HG02588 (cell line): ENCODE results near the gene MSI2.

Experiments
- ATAC-seq: cut with Tn5 transposase; IDR thresholded peaks from one replicate; pipeline ENCODE4 v1.9.1; 2021; ENCODE audit warnings: mild to moderate bottlenecking, moderate library complexity; ENCODE audit not compliant: unreplicated experiment

Gene MSI2

DNA sequence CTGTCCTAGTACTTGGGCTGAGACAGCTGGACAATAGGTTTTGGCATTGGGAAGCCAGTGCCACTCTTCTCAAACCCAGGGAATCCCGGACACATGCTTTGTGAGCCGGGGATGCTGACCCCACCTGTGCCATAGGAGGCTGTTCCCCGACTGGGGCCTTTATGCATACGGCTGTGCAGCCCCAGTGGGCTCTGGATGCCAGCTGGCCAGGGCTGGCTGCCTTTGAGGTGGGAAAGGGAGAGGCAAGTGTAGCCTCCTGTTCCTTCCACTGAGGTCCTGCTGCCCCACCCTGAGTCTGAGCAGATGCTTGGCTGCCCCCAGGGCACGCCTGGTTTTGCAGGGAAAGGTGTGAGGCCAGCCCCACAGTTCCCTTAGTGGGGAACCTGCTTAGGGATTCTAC, 383.1 kb downstream of the MSI2 start:
- ATAC-seq = no peak

DNA sequence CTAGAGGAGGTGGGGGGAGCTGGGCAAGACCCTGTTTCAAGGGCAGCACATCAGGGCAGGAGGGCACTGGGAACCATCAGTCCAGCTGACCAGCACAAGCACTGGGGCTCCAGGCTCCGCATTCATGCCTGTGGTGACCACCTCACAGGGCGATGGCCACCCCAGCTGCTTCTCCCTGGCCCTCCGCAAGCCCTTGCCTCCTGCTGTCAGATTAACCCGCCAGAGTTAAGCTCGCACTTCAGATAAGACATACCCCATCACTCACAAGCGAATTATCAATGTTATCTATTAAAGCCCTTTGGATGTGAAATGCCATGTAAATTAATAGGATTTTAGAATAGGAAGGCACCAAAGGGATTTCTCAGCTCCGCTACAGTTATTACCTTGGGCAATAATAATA, 383.8 kb downstream of the MSI2 start:
- ATAC-seq = no peak

DNA sequence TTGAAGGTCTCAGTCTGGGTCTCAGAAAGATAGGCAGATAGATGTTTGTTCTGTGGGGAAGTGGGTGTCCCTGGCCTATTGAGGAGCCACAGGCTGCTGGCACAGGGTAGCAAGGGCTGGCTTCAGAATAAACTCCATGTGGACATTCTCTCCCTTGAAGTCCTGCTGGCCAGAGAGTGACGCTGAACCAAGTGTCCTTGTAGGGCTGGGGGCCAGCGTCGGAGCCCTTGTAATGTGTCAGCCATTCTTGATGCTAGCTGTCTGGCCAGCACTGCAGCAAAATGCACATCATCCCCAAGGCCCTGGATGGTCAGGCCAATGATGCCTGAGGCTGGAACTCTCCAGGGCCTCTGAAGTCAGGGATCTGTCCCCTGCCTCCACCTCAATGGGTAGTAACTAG, 385.4 kb downstream of the MSI2 start:
- ATAC-seq = no peak

DNA sequence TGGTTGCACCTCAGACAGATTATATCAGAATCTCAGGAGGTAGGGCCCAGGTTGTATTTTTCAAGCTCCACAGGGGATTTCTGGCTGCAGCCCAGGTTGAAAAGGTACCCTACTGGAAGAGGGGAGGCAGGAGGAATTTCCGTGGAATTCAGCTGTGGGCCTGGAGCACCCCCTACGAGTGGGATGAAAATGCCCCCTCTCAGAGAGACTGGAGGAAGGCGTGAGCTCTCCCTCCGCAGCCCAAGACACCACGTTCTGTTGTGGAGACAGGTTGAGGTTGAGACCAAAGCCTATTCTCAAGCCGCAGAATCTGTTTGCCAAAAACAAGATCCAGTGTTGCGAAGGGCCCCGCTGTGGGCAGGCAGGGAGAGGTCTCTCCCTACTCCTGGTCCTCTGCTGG, 386.7 kb downstream of the MSI2 start:
- no peak for ATAC-seq

DNA sequence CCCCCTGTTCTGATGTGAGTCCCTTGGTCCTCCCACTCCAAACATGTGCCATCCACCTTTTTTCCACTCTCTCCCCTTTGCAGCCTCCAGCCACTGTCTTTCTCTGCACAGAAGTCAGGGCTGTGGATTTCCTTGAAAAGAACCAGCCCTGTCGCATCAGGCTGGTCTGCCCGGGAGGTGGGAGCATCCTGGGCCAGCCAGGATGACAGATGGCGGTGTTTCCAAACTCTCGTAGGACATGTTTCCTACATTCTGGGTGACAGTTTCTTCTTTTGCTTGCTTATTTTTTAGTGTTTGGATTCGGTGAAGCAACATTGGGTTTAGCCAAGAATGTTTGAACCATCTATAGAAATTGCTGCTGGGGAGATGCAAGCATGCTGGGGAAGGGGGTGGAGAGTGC, 388.0 kb downstream of the MSI2 start:
- ATAC-seq = no peak

DNA sequence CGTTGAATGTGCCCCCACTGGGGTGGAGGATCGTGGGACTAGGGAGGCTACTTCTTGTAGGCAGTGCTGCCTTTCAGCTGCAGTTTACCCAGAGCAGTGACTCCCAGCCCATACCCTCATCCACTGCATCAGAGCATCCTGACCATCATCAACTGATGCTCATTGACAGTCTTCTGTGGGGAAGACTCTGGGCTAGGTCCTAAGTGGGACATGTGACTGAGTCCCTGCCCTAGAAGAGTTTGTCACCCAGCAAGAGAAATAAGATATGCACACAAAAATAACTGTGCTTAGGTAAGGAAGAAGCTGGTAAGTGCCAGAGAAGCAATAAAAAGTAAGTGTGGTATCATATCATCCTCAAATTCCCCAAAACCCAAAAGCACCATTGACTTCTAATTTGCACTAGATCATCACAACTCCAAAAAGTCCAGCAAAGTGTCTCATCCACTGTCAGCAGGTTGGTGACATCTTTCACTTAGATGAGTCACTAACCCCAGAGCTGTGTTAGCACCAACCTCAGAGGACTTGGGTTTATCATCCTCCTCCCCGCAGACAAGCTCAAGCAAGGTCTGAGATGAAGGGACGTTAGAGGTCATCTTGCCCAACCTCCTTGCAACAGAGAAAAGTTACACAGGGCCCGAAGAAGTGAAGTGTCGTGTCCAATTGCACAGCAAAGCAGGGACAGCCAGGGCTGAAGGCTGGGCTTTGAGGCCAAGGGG, 389.8 kb downstream of the MSI2 start:
- no peak for ATAC-seq

DNA sequence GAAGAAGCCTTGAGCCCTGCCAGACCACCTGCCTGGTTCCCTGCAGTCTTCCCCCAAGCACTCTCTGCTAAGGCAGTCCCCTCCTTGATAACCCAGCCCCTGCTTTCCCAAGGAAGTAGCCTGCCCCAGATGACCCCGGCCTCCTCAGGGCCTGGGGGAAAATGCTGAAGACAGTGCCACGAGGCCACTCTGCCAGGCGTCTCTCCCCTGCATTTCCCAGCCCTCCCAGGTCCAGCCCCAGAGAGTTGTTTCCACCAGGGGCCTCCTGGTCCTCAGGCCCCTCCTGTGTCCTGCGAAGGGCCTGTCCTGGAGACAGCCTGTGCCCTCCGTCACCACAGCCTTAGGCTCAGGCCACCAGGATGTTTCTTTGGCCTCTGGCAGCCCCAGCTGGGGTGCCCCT, 392.4 kb downstream of the MSI2 start:
- ATAC-seq = no peak

DNA sequence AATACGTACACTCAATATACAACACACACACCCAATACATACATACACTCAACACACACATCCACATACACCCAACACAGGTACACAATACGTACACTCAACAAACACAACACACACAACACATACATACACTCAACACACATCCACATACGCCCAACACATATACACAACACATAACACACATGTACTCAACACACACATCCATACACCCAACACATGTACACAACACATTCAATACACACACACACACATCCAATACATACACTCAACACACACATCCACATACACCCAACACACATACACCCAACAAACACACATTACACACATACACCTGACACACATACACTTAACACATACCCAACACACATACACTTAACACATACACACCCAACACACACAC, 392.9 kb downstream of the MSI2 start:
- no peak for ATAC-seq

DNA sequence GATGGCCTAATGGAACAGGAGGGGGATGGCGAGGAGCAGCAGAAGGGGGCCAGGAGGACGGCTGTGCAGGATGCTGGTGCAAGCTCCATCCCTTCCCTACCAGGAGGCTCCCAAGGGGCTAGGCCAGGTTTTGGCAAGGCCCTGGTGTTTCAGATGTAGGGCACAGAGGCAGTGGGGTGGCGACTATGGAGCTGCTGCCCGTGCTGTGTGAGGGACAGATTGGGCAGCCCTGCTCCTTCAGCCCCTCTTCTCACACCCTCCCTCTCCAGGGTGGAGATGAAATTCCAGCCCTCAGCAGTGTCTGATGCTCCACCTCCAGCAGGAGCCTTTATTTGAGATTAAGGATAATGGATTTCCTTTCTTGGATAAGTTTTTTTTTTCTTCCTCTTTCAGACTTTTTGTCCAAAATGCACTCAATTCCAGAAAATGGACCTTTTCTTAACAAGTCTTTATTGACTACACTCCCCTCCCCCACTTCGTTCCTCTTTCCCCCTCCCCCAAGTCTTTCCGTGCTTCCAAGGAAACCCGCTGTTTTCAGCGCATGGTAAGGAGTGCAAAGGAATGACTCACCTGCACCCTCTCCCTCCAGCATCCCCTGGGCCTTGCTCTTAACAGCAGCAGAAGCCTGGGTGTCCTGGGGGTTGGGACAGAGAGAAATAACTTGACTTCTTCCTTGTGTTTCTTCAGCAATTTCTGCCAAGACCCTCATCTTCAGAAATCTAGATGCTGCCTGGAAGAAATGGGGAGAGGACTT, 393.6 kb downstream of the MSI2 start:
- no peak for ATAC-seq

DNA sequence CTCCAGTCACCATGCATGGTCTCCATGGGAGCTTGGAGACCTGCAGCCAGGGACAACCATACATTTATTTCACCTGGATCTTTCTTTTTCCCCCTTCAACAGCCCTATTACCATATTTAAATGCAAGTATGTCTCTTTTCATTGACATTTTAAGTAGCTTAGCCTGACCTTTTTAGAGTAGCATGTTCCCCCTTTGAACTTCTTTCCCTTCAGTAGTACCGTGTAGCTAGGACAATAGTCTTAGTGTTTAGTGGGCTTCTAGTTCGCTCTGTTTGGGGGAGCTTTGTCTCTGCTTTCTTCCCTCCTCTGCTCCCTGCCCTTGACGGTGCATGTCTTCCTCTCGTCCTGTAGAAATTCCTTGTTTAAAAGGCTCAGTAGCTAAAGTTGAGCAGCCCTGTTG, 394.2 kb downstream of the MSI2 start:
- ATAC-seq = no peak

DNA sequence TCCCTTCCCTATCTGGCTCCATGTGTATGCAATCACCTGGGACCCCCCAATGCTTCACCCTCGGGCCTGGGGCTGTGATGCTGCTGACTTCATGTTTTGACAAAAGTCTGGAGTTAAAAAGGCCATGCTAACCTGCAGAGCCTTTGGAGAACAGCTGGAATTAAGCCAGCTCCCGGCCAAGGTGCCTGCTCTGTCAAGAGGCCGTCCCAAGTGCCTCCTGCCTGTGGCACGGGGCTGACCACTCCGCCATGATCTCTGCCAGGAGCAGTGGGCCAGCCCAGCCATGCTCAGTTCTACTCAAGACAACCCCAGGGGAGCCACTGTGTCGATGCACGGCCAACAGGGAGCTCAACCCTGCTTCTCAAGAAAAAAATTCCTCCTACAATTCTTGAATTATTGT, 395.1 kb downstream of the MSI2 start:
- ATAC-seq = no peak

DNA sequence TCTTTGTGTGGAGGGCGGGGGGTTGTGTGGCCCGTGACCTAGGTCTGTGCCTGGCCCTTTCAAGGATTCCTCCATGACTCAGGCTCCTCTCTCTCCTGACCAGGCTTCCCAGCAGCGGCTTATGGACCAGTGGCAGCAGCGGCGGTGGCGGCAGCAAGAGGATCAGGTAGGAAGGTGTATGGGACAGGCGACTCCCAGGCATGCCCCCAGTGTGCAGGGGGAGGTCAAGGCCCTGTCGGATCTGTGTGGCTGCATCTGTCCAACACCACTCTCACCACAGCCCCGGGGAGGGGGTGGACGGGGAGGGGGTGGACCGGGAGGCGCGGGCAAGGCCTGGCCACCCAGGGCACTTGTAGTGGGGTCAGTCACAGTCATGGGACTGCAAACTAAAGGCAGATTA, 395.7 kb downstream of the MSI2 start:
- no peak for ATAC-seq

DNA sequence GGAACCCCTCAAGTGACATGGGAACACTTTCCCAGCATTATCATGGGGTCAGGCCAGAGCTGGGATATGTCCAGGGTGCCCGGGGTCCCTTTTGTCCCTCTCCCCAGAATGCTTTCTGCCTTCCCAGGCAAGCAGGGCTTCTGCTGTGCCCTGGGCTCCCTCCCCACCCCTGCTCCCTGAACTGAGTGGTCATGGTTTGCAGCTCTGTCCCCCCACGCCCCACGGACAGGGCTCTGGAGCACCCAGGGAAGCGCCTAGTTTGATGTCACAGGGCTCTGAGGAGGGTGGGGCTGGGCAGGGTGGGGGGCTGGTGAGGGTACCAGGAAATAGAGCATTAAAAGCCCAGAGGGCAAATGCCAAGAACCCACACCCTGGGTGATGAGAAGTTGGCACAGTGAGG, 396.5 kb downstream of the MSI2 start:
- ATAC-seq = no peak

DNA sequence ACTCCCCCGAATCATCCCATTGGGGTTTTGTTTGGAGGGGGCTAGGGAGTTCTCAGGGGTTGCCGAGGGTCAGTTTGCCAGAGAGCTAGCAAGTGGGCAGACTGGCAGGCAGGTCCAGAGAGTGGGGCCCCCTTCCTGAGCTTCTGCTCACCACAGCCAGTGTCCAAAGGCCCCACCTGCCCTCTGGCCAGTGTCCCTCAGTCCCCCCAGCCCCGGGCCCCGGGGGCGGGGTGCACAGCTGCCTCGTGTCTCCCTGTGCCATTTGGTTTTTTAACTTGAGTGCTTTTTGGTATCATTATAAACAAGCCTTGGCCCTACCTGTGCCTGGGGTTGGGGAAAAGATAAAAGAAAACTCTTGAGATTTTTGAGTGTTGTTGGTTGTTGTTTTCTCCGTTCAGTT, 397.0 kb downstream of the MSI2 start:
- no peak for ATAC-seq

DNA sequence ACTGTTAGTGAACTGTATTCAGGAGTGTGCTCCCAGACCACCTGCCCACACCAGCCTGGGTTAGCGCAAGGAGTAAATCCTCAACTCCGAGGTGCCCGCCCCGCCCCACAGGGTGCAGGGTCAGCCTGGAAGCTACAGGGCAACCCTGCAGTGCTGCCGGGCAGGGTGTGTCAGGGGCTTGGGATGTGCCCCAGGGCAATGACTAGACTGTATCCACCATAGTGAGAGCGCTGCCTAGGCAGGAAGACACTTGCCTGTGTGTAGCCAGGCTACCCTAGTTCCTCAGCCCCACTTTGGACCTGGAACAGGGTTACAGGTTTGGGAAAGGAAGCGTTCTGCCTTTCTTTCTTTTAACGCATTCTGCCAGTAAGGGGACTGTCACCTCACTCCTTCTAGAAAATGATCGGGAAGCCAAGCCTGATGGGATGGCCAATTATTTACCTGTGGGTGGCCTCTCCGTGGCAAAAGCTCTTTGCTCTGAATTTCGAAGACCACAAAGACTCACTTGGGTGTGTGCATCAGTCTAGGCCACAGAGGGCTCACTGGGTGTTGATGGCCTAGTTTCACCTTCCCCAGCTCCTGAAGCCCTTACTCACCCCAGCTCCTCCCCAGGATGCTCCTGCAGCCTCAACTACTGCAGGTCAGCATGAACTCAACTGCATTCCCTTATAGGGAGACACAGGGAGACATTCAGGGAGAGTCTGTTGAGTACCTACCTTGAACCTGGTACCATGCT, 397.9 kb downstream of the MSI2 start:
- no peak for ATAC-seq

DNA sequence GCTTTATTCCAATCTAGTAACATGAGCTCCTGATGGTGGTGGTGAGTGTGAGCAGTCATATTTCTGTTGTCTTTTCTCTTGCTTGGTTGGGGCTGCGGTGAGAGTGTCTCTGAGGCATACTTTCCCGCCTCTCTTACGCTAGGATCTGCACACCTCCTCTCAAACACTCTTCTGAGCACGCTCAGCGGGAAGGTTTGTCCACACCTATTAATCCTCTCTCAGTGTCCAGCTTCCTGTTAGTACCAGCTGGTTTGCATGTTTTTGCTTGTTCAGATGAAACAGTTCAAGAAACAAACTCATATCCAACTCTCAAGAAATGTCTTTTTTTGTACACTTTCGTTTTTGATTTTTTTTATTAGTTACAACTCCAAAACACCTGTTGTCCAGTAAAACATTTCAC, 399.2 kb downstream of the MSI2 start:
- ATAC-seq = no peak

DNA sequence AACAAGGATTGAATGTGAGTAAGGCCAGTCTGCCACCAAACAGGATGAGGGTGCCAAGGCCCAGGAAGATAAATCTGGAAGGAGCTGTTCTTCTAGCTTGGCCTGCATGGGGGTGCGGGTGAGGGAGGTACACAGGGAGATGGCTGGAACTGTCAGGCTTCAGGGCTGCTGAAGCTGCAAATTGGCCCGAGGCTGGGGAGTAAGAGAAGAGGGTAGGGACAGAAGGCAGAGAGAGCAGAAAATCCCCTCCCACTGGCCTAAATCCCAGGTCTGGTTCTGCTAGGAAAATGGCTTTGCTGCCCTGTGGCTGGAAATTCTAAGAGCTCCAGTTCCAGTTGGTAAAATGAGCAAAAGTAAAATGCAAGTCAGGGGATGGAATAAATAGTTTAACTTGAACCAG, 400.9 kb downstream of the MSI2 start:
- ATAC-seq = no peak

DNA sequence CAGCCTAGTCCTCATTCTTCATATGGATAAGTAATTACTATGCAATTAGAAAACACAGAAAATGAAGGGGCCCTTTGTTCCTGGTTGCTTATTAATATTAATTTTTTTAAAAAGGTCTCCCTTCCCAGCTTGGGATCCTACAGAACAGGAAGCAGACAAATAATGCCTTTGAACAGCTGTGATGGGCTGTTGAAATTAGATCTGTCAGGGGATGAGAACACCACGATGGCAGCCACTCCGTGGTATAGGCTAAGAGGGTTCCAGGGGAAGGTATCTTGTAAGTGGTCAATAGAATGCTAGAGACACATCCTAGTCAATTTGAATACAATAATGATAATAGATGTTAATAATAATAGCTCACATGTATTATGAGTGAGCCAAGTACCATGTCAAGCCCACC, 405.7 kb downstream of the MSI2 start:
- no peak for ATAC-seq

DNA sequence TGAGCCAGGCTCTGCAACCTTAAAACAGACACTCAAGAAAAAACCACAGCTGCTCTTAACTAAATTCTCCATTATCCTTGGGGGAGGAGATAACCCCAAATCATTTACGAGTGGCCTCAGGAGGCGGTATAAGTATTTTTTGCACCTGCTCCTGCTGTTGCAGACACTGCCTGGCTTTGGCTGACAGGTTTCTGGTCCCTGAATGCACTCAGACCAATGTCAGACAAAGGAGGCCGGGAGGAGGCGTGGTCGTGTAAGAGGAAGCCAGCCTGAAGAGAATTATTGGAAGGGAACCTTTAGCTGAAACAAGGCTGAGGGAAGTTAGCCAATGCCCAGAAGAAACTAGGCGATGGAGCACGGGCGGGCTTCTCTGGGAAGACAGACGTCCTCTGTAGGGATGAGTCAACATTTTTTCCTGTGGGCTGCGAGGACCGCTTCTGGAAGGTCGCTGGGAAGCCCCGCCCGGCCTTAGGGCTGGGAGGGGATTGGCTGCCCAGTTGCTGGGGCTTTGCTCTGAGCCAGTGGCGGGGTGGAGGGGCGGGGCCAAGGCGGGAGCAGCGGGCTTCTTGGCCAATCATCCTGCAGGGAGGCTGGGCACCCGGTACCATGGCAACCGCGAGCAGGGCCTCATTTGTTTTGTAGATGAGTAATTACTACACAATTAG, 406.5 kb downstream of the MSI2 start:
- no peak for ATAC-seq

DNA sequence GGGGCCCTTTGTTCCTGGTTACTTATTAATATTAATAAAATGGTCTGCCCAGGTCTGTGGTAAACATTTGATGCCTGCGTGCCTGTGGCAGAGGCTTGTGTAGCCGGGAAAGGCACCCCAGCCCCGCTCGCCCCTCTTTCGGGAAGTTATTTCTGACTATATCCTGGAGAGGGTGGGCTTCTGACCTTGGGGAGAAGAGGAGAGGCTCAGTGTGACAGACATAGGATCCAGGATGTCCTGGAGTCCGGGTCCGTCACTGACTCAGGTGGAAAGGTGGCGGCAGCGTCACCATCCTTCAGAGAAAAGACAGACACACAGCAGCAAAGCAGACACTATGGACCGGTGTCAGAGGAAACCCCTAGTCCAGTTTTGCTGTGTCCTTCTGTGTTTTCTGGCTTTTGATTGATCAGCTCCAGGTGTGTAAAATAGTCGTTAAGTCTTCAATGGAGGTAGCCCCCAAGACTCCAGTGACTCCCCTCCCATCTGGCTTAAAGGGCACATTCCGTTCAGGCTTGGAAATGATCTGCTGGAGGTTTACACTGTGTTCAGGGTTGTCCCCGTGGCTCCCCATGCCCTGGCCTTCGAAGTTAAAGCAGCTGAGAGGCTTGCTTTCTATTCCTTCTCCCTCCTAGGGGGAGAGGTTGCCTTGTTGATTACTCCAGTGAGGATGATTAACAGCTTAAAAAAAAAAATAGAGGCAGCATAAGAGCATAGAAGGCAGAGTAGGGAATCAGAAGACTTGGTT, 407.2 kb downstream of the MSI2 start:
- no peak for ATAC-seq

DNA sequence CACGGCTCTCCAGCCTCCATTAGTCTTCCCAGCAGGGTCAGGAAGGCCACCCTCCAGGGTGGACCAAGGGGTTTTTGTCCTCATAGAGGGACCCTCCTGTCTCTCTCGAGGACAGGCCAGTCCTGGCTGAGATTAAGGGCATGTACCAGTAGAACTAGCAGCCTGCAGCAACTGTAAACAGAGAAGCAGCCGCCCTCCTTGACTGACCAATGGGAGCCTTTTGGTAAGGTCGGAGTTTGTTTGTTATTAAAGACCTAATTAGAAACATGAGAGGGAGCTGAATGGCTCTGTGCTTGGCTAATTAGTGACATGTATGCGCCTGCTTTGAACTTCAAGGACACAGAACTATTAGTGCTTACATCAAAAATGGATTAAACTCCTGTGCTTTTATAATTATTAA, 408.8 kb downstream of the MSI2 start:
- ATAC-seq = no peak
